HG02840 (cell line): ENCODE measurements around the gene TRMT1.
A peak's percentile ranks its signal among the peaks of the same experiment; 100 is the strongest.
"Not testable (repeated sequence)": the region's sequence is repeated elsewhere in the genome, so short reads cannot be mapped to it uniquely, and the experiment has no call there.

Experiments used
- ATAC-seq: cut with Tn5 transposase; IDR thresholded peaks from one replicate; pipeline ENCODE4 v1.9.1; 2021; ENCODE audit warnings: mild to moderate bottlenecking, moderate library complexity, moderate number of reproducible peaks; ENCODE audit not compliant: unreplicated experiment, low FRiP score

TRMT1 gene

GRCh38 chr19:13150931-13151604 is 34.5 kb upstream of the TRMT1 start:
- ATAC-seq = no peak

GRCh38 chr19:13150187-13150930 is 33.8 kb upstream of the TRMT1 start, which contains the start of the genes IER2 and STX10:
Gene IER2 (plus strand): TSS chr19:13150411. CDS start chr19:13153187, 2,776 bp downstream.
Gene STX10 (minus strand): TSS chr19:13150375. CDS start chr19:13150173, 202 bp downstream.
- peak; percentile 31 for ATAC-seq

GRCh38 chr19:13149628-13150186 is 33.2 kb upstream of the TRMT1 start:
- peak; percentile 0 for ATAC-seq

GRCh38 chr19:13149173-13149627 is 32.7 kb upstream of the TRMT1 start:
- ATAC-seq = not testable (repeated sequence)

GRCh38 chr19:13146763-13147563 is 30.4 kb upstream of the TRMT1 start:
- no peak for ATAC-seq

- ATAC-seq = no peak
Measured at GRCh38 chr19:13139633-13140311, 23.2 kb upstream of the TRMT1 start.

GRCh38 chr19:13138916-13139198 is 22.3 kb upstream of the TRMT1 start:
- ATAC-seq = no peak

- ATAC-seq = no peak
Measured at GRCh38 chr19:13138171-13138915, 21.8 kb upstream of the TRMT1 start.

GRCh38 chr19:13137290-13137794 is 20.8 kb upstream of the TRMT1 start:
- ATAC-seq = no peak

- no peak for ATAC-seq
Measured at GRCh38 chr19:13135068-13136062, 18.8 kb upstream of the TRMT1 start.

- ATAC-seq = no peak
Measured at GRCh38 chr19:13134626-13135025, 18.1 kb upstream of the TRMT1 start.

GRCh38 chr19:13133241-13133870 is 16.8 kb upstream of the TRMT1 start:
- no peak for ATAC-seq

GRCh38 chr19:13132471-13133180 is 16.1 kb upstream of the TRMT1 start:
- ATAC-seq = no peak

- ATAC-seq = no peak
Measured at GRCh38 chr19:13130886-13131490, 14.4 kb upstream of the TRMT1 start.

GRCh38 chr19:13129384-13129783 is 12.8 kb upstream of the TRMT1 start:
- no peak for ATAC-seq

- no peak for ATAC-seq
Measured at GRCh38 chr19:13128583-13128982, 12.0 kb upstream of the TRMT1 start.
